Vagina (tissue), 2 donors: ENCODE measurements around the gene MGMT.

Source experiments
- CTCF ChIP-seq, 3 experiments: fragments of 450-650 bp in 2 of 3; fragments of 200-600 bp in 1 of 3; sonication (generic) in 1 of 3; IDR thresholded peaks; one replicate each; pipeline ENCODE4 v1.5.1; 2017 to 2019; ENCODE audit warnings: antibody characterized with exemption in 3 of 3, mild to moderate bottlenecking in 2 of 3, moderate library complexity in 2 of 3
- POLR2A ChIP-seq, 2 donors: fragments of 450-650 bp; IDR thresholded peaks; one replicate each; pipeline ENCODE4 v1.6.1; 2017; ENCODE audit warnings: antibody characterized with exemption in 2 of 2, mild to moderate bottlenecking in 2 of 2, moderate library complexity in 2 of 2
- POLR2AphosphoS5 ChIP-seq, 2 donors: sonication (generic); formaldehyde crosslinking; IDR thresholded peaks; one replicate each; pipeline ENCODE4 v1.9.0; 2017; ENCODE audit warnings: antibody characterized with exemption in 2 of 2, mild to moderate bottlenecking in 2 of 2, low read depth in 1 of 2; ENCODE audit not compliant: insufficient read depth in 1 of 2

DNA sequence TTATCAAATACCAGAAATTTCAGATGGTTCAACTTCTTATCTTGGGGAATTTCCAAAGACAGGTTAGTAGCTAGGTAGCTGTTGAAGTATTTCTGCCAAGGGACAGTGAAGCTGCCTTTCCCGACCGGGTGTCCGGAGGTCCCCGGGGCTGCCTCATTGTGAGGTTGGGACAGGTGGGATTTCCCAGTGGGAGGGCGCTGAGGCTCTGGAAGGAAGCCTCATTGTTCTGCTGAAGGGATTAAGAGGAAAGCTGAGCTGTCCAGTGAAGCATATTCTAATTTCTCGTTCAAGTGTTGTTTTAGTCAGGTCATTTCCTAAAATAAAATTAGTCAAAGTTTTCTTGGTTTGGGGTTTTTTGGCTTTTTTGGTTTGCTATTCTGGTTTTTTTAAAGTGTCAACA lies 244.2 kb downstream of the MGMT start:
- TF ChIP-seq CTCF (IDR thresholded peaks at IDR 0.05) = no peak
- no peak for TF ChIP-seq POLR2AphosphoS5 (IDR thresholded peaks at IDR 0.05; ENCODE audit: insufficient read depth in 1 of 2, low read depth in 1 of 2)
- no peak for TF ChIP-seq POLR2A (IDR thresholded peaks at IDR 0.05)
